HG02970 (cell line): ENCODE data around the gene MUC5B.
"Not testable (repeated sequence)": the region's sequence is repeated elsewhere in the genome, so short reads cannot be mapped to it uniquely, and the experiment has no call there.

Source experiments
- ATAC-seq: cut with Tn5 transposase; IDR thresholded peaks from one replicate; pipeline ENCODE4 v1.9.1; 2021; ENCODE audit warnings: mild to moderate bottlenecking, moderate library complexity, moderate number of reproducible peaks; ENCODE audit not compliant: unreplicated experiment, low FRiP score

MUC5B gene

GRCh38 chr11:1222491-1223345 is at the start of gene MUC5B:
TSS of gene MUC5B (plus strand) at chr11:1223066. CDS start at chr11:1223124, 58 bp downstream.
- ATAC-seq, result no peak

GRCh38 chr11:1173396-1173795 is 49.5 kb upstream of the MUC5B start:
- not testable (repeated sequence) for ATAC-seq

- ATAC-seq, result no peak
These were observed 48.2 kb upstream of the MUC5B start for GRCh38 chr11:1174441-1175370.

- no peak for ATAC-seq
These were observed 47.2 kb upstream of the MUC5B start for GRCh38 chr11:1175461-1176223.

- ATAC-seq, result no peak
These were observed 46.4 kb upstream of the MUC5B start for GRCh38 chr11:1176224-1177019.

GRCh38 chr11:1177020-1177770 is 45.7 kb upstream of the MUC5B start:
- ATAC-seq, result no peak

GRCh38 chr11:1177771-1178090 is 45.1 kb upstream of the MUC5B start:
- no peak for ATAC-seq

- ATAC-seq, result no peak
These were observed 44.5 kb upstream of the MUC5B start for GRCh38 chr11:1178201-1178885.

- no peak for ATAC-seq
These were observed 44.0 kb upstream of the MUC5B start for GRCh38 chr11:1178906-1179305.

- ATAC-seq, result no peak
These were observed 43.2 kb upstream of the MUC5B start for GRCh38 chr11:1179641-1180040.

GRCh38 chr11:1180171-1180570 is 42.7 kb upstream of the MUC5B start:
- ATAC-seq, result no peak

GRCh38 chr11:1180947-1181391 is 41.9 kb upstream of the MUC5B start:
- no peak for ATAC-seq

GRCh38 chr11:1181420-1181819 is 41.4 kb upstream of the MUC5B start:
- ATAC-seq, result no peak

GRCh38 chr11:1181853-1182535 is 40.9 kb upstream of the MUC5B start:
- no peak for ATAC-seq

- ATAC-seq, result not testable (repeated sequence)
These were observed 38.7 kb upstream of the MUC5B start for GRCh38 chr11:1184139-1184538.

- not testable (repeated sequence) for ATAC-seq
These were observed 34.3 kb upstream of the MUC5B start for GRCh38 chr11:1188451-1189130.

- ATAC-seq, result not testable (repeated sequence)
These were observed 33.0 kb upstream of the MUC5B start for GRCh38 chr11:1189816-1190215.
